ENCODE results near the gene HRNR. TPM values are rescaled to one million over a fixed set of nuclear protein-coding genes. Genes with fewer than 3 reads are reported as not detected.

HRNR gene
- polyA plus RNA-seq, 1 donor, result 1.0 TPM

Other genes with a start within 250 kb of the HRNR start
- 190 TPM for gene S100A10, start 230.3 kb downstream of the HRNR start, polyA plus RNA-seq (ENCODE audit: insufficient read length)
- gene S100A11, start 187.2 kb downstream of the HRNR start, polyA plus RNA-seq (ENCODE audit: insufficient read length), result 218 TPM
- gene TCHHL1, start 135.1 kb downstream of the HRNR start, polyA plus RNA-seq (ENCODE audit: insufficient read length), result not detected
- gene TCHH, start 108.7 kb downstream of the HRNR start, polyA plus RNA-seq (ENCODE audit: insufficient read length), result 0.05 TPM
- gene RPTN, start 65.0 kb downstream of the HRNR start, polyA plus RNA-seq (ENCODE audit: insufficient read length), result not detected
- gene FLG, start 101.0 kb upstream of the HRNR start, polyA plus RNA-seq (ENCODE audit: insufficient read length), result 4.4 TPM
- 0.40 TPM for gene FLG2, start 135.8 kb upstream of the HRNR start, polyA plus RNA-seq (ENCODE audit: insufficient read length)
- not detected for gene CRNN, start 190.1 kb upstream of the HRNR start, polyA plus RNA-seq (ENCODE audit: insufficient read length)